ENCODE data around the gene TRIO.
A peak's percentile ranks its signal among the peaks of the same experiment; 100 is the strongest.

The TRIO gene

DNA sequence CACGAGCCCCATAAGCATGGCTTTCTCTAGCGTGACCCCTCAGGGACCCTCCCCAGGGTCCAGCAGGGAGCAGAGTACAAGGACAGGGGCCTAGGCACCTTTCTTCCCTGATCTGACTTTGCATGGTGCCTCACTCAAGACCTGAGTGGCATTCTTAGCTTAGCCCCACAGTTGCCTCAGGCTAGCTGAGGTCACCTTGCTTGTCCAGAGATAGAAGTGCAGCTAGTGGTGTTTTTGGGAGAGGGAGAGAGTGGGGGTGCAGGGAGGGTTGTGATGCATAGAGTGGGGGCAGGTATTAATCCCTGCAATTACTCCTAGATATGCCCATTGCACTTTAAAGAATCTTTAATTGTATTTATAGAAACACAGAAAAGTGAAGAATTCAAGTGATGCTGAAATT, 8.4 kb upstream of the TRIO start:
- H3K9me3 Mint-ChIP-seq = peaks cover 14% of the 10 kb centered on the region
- H3K36me3 Mint-ChIP-seq (ENCODE audit: low read depth) = no peaks in the 10 kb centered on the region
- H3K4me1 Mint-ChIP-seq (ENCODE audit: low read depth) = no peaks in the 10 kb centered on the region
- peaks cover 10% of the 10 kb centered on the region for H3K27me3 Mint-ChIP-seq (ENCODE audit: low read depth)
- no peak overlapping the region for H3K4me3 Mint-ChIP-seq
- H3K27ac Mint-ChIP-seq = no peak overlapping the region

DNA sequence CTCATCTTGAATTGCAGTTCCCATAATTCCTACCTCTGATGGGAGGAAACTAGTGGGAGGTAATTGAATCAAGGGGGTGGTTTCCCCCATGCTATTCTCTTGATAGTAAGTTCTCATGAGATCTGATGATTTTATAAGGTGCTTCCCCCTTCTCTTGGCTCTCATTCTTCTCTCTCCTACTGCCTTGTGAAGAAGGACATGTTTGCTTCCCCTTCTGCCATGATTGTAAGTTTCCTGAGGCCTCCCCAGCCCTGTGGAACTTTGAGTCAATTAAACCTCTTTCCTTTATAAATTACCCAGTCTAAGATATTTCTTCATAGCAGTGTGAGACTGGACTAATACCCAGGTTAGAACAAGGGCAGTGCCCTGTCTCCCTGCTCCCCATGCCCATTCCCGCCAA, 7.5 kb upstream of the TRIO start:
- peaks cover 14% of the 10 kb centered on the region for H3K9me3 Mint-ChIP-seq
- H3K4me1 Mint-ChIP-seq (ENCODE audit: low read depth) = no peaks in the 10 kb centered on the region
- peaks cover 14% of the 10 kb centered on the region for H3K27me3 Mint-ChIP-seq (ENCODE audit: low read depth)
- H3K27ac Mint-ChIP-seq = no peak overlapping the region
- H3K36me3 Mint-ChIP-seq (ENCODE audit: low read depth) = no peaks in the 10 kb centered on the region
- H3K4me3 Mint-ChIP-seq = no peak overlapping the region

DNA sequence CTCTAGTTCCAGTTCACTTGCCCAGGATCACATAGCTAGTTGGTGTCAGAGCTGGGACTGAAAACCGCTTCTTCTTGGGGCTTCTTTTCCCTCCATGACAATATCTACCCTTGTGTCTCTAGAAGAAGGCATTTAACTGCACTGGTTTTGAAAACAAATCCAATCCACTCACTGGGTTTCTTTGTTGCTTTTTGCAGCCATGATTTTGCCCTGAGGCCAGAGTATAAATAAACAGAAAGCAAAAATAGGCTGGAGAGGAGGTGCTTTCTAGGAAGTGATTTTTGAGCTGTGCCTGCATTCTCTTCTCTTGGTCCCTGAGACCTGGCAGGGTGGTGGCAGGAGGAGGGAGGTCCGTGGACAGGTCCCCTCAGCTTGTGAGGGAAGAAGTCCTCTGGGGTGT, 6.9 kb upstream of the TRIO start:
- Mint-ChIP-seq H3K36me3 (ENCODE audit: low read depth) (no peaks in the 10 kb centered on the region), H3K4me3 (no peak overlapping the region), H3K9me3 (peaks cover 14% of the 10 kb centered on the region), H3K27ac (no peak overlapping the region), H3K4me1 (ENCODE audit: low read depth) (no peaks in the 10 kb centered on the region), H3K27me3 (ENCODE audit: low read depth) (peaks cover 17% of the 10 kb centered on the region)

DNA sequence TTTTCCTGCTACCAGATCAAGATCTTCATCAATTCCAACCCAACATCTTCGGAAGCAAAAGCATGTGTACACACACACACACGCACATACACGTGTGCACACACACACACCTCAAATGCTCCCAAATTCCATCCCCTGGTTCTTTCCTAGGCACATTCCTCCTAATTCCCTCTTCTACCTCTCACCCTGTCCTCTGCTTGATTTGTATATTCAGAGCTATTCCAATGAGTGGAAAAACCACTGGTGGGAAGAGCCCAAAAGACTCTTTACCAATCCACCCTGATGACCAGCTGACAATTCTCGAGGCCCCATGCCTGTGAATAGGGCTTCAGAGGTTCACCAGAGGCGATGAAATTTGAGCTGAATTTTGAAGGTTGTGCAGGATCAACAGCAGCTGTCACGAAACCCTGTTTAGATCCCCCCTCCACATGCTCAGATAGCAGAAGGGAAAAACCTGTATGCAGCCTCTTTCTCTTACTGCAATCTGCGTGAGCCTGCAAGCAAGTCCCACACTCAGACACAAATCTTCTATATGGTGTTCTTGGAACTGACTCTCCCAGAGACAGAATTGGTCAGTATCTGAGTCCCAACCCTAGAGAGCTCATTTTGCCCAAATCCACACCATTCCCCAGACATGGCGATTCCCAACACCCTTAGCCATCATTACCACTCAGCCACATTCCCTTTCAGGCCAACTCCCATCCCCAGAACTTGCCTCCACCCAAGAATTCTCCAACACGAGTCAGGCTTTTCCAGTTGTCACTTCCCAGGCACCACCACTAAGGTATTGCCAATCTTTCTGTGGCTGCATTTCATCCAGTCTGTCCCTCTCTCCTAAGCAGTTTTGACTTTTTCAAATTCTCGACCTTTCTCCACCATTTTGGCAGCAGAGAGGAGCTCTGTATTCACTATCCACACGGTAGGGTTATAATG, 4.3 kb upstream of the TRIO start:
- Mint-ChIP-seq H3K27ac (no peak overlapping the region), H3K4me3 (no peak overlapping the region), H3K27me3 (ENCODE audit: low read depth) (peaks cover 31% of the 10 kb centered on the region), H3K4me1 (ENCODE audit: low read depth) (peaks cover 4% of the 10 kb centered on the region), H3K9me3 (peaks cover 14% of the 10 kb centered on the region), H3K36me3 (ENCODE audit: low read depth) (no peaks in the 10 kb centered on the region)

DNA sequence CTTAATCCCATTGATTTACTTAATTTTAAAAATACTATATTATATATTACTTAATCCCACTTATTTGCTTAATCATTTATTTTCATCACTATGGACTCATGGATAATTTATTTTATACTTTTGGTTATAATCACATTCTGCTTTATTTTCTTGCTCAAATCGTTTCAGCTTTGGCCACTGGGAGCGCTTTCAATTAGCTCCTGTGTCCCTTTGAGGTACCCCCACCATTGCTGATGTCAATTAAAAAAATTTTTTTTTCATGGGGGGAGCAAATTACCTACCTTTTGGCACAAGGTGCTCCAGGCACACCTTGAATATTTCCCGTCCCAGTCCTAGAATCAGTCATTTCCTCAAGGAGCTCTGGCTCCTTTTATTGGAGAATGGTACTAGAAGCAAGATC, 1.4 kb upstream of the TRIO start:
- H3K9me3 Mint-ChIP-seq = peaks cover 6% of the 10 kb centered on the region
- no peak overlapping the region for H3K27ac Mint-ChIP-seq
- peaks cover 54% of the 10 kb centered on the region for H3K27me3 Mint-ChIP-seq (ENCODE audit: low read depth)
- peaks cover 2% of the 10 kb centered on the region for H3K36me3 Mint-ChIP-seq (ENCODE audit: low read depth)
- peaks cover 9% of the 10 kb centered on the region for H3K4me1 Mint-ChIP-seq (ENCODE audit: low read depth)
- H3K4me3 Mint-ChIP-seq = no peak overlapping the region

DNA sequence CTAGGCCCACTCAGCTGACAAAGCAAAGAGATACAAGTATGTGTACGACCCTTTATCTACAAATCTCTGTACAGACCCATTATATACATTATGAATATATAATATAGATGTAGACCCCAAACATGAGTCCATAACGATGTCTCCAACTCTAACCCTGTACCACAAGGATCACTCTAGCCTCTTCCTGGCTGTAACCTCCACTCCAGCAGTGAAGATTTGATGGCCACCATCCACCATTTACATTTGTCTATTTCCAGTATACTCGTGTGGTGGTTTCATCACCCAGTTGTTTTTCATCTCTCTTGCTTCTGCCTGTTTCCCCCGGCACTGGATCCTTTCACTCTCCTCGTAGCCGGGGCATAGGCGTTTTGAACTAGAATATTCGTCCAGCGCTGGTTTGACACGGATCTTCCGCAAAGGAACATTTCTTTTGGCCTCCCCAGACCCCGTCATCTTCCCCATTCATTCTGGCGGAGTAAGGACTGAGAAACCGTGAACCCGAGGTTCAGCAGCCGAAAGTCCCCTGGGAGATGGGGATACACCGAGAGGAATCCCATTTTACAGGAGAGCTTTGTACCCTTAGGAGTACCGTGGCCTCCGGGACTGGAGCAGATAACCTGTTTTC, 828 bp upstream of the TRIO start:
- Mint-ChIP-seq H3K9me3 (peaks cover 3% of the 10 kb centered on the region), H3K36me3 (ENCODE audit: low read depth) (peaks cover 2% of the 10 kb centered on the region), H3K4me3 (peak overlapping the region; percentile 57), H3K27me3 (ENCODE audit: low read depth) (peaks cover 59% of the 10 kb centered on the region), H3K27ac (no peak overlapping the region), H3K4me1 (ENCODE audit: low read depth) (peaks cover 9% of the 10 kb centered on the region)

DNA sequence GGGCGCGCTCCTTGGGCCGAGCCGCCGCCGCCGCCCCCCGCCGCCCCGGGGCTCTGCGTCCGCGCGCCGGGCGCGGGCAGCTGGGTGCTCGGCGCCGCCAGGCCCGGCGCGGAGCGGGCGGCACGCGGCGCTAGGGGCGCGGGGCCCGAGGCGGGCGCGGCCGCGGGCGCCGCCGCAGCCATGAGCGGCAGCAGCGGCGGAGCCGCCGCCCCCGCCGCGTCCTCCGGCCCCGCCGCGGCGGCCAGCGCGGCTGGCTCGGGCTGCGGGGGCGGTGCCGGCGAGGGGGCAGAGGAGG, 351 bp downstream of the TRIO start:
- Mint-ChIP-seq H3K4me3 (no peak overlapping the region), H3K4me1 (ENCODE audit: low read depth) (peaks cover 9% of the 10 kb centered on the region), H3K27me3 (ENCODE audit: low read depth) (peaks cover 67% of the 10 kb centered on the region), H3K9me3 (no peaks in the 10 kb centered on the region), H3K27ac (no peak overlapping the region), H3K36me3 (ENCODE audit: low read depth) (peaks cover 2% of the 10 kb centered on the region)

DNA sequence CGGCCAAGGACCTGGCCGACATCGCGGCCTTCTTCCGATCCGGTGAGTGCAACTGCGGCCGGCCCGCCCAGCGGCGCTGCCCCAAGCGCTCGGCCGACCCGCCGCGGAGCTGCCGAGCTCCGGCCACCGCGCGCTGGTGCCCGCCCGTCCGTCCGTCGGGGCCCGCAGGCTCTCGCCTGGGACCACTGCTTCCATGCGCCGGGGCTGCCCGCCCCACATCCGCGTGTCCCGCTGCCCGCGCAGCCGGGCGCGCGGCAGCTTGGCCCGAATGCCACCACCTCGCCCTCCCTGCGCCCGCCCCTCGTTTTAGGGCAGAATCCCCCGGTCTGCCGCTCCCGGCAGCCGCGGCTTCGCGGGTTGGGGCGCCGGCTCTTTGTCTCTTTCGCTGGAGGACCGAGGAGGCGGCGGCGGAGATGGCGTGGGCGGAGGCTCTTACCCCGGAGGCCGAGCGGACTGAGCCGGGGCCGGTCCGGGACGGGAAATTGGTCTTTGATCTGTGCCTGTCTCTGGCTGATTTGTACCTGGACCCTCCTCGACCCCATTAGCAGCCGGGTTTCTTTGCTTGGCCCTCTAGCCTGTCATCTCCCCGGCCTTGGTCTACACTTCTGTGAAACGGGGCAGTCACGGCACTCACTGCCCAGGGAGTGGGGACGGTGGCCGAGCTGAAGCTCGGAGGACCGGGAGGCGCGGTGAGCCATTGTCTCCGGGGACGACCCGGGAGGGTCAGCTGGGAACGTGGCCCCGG, 871 bp downstream of the TRIO start:
- peaks cover 71% of the 10 kb centered on the region for H3K27me3 Mint-ChIP-seq (ENCODE audit: low read depth)
- peak overlapping the region; percentile 41 for H3K27ac Mint-ChIP-seq
- H3K9me3 Mint-ChIP-seq = no peaks in the 10 kb centered on the region
- peaks cover 9% of the 10 kb centered on the region for H3K4me1 Mint-ChIP-seq (ENCODE audit: low read depth)
- H3K36me3 Mint-ChIP-seq (ENCODE audit: low read depth) = peaks cover 2% of the 10 kb centered on the region
- peak overlapping the region; percentile 81 for H3K4me3 Mint-ChIP-seq

DNA sequence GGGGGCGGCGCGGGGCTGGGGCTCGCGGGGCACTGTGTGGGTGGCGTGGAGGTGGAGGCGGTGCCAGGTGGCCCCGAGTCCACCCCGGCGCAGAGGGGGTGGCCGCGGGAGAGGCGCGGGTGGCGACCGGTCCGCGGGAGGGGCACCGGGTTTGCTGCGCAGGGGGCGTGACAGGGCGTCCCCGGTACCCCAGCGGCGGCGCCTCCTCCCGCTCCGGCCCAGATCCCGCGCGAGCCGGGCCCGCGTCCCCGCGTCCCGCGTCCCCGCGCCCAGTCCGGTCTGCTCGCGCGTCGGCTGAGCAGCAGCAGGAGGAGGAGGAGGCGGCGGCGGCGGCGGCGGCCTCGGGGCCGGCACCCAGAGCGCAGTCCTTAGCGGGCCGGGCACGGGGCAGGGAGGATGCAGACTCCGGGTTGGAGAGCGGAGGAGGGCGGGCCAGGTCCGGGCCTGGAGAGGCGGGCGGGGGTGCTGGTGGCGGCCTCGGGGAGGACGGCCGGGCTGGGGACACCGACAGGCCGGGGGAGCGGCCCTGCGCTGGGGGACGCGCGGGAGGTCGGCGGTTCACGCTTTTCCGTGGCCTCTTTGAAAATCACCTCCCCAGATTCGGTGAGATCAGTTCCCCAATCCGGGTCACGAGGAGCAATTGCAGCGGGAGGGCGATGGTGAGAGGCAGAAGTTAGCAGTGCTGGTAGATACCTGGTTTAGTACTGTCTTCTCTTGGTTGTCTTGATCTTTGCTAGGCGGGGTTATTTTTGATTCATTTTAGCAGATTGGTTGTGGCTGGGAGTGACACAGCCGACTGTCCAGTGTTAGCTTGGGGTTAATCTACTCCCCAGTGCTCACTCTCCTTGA, 1.7 kb downstream of the TRIO start:
- peaks cover 73% of the 10 kb centered on the region for H3K27me3 Mint-ChIP-seq (ENCODE audit: low read depth)
- peak overlapping the region; percentile 81 for H3K4me3 Mint-ChIP-seq
- H3K27ac Mint-ChIP-seq = peak overlapping the region; percentile 12
- peaks cover 9% of the 10 kb centered on the region for H3K4me1 Mint-ChIP-seq (ENCODE audit: low read depth)
- H3K36me3 Mint-ChIP-seq (ENCODE audit: low read depth) = peaks cover 2% of the 10 kb centered on the region
- no peaks in the 10 kb centered on the region for H3K9me3 Mint-ChIP-seq

DNA sequence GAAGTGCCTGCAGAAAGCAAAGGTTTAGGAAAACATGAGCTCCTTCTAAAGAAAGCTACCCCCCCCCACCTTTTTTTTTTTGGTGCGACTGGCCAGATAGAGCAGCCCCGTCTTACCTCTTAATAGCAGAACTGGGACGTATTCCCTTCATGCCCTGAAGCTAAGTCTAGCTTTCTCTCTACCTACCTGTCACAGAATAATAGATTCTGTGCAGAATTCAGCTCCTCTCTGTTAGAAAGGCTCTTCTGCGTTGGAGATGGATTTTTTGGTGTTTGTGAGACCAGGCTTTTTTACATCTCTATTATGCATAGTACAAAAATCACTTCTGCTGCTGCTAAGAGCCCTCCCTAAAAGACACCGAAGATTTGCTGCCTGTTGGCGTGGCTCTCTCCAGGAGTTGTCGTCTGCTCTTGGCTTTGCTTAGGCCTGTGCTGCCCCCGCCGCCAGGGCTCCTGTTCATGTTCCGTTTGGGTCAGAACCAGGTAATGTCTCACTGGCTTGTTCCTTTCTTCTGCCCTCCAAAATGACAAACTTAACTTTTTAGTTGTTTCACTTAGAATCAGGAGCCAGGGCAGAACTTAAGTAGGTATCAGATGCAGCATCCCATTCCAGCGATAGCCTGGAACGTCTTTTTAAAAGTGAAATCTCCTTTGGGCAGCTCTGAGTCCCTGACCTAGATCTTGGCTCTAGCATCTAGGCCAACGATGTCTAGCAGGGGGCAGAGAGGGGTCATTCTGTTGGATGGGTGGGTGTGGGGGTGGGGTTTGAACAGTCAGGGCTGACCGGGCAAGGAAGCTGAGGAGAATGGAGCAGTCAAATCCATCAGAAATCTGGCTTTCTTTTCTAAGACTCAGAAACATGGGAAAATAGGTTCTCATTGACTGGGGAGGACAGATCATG, 2.5 kb downstream of the TRIO start:
- Mint-ChIP-seq H3K36me3 (ENCODE audit: low read depth) (peaks cover 2% of the 10 kb centered on the region), H3K27me3 (ENCODE audit: low read depth) (peaks cover 71% of the 10 kb centered on the region), H3K4me1 (ENCODE audit: low read depth) (peaks cover 9% of the 10 kb centered on the region), H3K4me3 (peak overlapping the region; percentile 79), H3K9me3 (no peaks in the 10 kb centered on the region), H3K27ac (peak overlapping the region; percentile 12)

DNA sequence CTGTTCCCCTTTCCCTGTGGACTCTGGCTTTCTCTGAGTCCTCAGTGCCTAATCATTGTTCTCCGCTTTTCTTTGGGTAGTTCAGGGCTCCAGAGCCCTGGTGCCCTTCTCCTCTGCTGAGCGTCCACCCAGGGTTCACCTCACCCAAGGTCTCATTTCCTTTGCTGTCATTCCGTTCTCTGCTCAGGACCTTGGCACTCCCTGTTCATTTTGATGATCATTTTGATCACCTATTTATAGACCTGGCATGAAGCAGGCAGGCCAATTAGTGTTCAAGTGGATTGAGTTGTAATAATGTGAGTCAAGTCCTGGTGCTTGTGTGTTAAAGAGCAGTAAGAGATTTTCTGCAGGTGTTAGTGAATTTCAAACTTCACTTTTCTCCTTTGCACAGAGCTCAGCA, 3.6 kb downstream of the TRIO start:
- peaks cover 72% of the 10 kb centered on the region for H3K27me3 Mint-ChIP-seq (ENCODE audit: low read depth)
- H3K4me3 Mint-ChIP-seq = no peak overlapping the region
- H3K36me3 Mint-ChIP-seq (ENCODE audit: low read depth) = peaks cover 2% of the 10 kb centered on the region
- no peak overlapping the region for H3K27ac Mint-ChIP-seq
- H3K4me1 Mint-ChIP-seq (ENCODE audit: low read depth) = peaks cover 9% of the 10 kb centered on the region
- H3K9me3 Mint-ChIP-seq = no peaks in the 10 kb centered on the region

DNA sequence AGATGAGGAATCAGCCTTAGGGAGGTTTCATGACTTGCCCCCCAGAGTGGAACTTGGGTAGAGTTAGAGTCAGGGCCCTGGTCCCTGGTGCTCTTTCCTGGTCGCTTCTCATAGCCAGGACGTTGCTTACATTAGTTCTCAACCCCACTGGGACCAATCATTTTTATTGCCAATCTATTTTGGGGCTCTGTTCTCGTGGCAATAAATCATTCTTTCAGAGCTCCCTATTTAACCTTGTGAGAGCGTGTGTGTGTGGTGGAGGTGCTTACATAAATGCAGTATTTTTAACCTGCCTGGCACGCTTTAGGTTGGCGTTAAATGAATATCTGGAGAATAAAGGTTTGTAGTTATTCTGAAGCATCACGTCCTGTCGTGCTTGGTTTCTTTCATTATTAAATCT, 4.1 kb downstream of the TRIO start:
- H3K4me1 Mint-ChIP-seq (ENCODE audit: low read depth) = peaks cover 8% of the 10 kb centered on the region
- peaks cover 2% of the 10 kb centered on the region for H3K36me3 Mint-ChIP-seq (ENCODE audit: low read depth)
- no peak overlapping the region for H3K4me3 Mint-ChIP-seq
- H3K27me3 Mint-ChIP-seq (ENCODE audit: low read depth) = peaks cover 67% of the 10 kb centered on the region
- H3K9me3 Mint-ChIP-seq = no peaks in the 10 kb centered on the region
- H3K27ac Mint-ChIP-seq = no peak overlapping the region

DNA sequence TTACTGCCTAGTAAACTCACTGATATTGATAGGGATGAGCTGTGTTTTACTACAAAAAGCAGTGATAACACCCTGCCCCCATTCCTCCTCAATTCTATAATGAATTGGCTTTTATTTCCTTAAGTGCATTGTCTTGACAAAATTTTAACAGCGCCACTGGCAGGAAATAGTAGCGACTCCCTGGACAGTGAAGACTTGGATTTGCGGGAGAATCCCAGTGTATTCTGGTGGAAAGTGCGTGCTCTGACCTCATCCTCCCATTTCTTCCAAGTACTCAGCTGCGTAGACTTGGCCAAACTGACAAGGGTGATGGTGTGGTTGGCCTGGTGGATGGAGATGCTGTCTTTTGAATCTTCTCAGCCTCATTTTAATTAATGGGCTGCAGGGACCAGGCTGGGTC, 5.3 kb downstream of the TRIO start:
- H3K27me3 Mint-ChIP-seq (ENCODE audit: low read depth) = peaks cover 63% of the 10 kb centered on the region

More for the DNA sequence above, 5.3 kb downstream of the TRIO start:
- no peak overlapping the region for H3K27ac Mint-ChIP-seq
- H3K36me3 Mint-ChIP-seq (ENCODE audit: low read depth) = peaks cover 2% of the 10 kb centered on the region
- H3K4me3 Mint-ChIP-seq = no peak overlapping the region
- peaks cover 4% of the 10 kb centered on the region for H3K4me1 Mint-ChIP-seq (ENCODE audit: low read depth)
- H3K9me3 Mint-ChIP-seq = no peaks in the 10 kb centered on the region
